ENCODE data around the gene RASSF9.

RASSF9 gene

GRCh38 chr12:85820101-85820500 is 16.1 kb downstream of the RASSF9 start:
- DNase-seq, result no peak

- DNase-seq, result no peak
These were observed 21.5 kb downstream of the RASSF9 start for GRCh38 chr12:85814741-85815140.

GRCh38 chr12:85814071-85814470 is 22.1 kb downstream of the RASSF9 start:
- no peak for DNase-seq

- DNase-seq, result no peak
These were observed 26.7 kb downstream of the RASSF9 start for GRCh38 chr12:85809500-85809899.

DNA sequence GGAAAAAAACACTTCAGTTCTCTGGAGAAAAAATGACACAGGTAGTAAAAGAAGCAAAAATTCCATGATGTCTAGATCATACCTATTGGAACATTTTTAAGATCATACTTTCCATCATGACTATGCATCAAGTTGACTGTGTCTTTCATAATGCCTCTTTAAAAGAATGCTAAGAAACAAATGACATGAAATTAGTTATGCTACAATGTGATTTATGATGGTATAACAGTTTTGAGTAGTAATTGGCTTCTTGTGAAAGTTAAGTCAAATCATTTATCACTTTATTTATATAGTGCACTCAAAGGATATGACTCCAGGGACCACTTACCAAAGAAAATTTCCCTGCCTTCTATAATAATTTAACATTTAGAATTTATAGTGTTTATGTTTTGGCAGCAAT is 28.5 kb downstream of the RASSF9 start:
- DNase-seq, result no peak

DNA sequence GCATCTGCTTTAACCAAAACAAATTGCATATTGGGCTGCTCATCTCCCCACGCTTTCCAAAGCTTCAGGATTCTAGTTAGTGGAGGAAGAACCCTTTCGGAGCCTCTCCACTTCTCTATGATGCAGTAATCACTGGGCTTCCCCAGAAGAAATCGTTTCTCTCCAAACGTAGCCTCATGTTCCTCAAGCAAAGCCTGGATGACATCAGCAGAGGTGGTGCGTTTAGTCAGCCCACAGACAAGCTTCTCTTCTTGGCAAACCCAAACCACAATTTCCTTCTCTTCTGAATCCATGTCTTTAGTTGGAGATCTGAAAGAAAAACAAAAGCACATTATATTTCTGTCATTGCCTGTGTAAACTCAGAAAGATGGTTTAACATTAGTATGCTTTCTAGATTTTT is 30.6 kb downstream of the RASSF9 start:
- no peak for DNase-seq

- DNase-seq, result no peak
These were observed 31.5 kb downstream of the RASSF9 start for GRCh38 chr12:85804663-85805062.

DNA sequence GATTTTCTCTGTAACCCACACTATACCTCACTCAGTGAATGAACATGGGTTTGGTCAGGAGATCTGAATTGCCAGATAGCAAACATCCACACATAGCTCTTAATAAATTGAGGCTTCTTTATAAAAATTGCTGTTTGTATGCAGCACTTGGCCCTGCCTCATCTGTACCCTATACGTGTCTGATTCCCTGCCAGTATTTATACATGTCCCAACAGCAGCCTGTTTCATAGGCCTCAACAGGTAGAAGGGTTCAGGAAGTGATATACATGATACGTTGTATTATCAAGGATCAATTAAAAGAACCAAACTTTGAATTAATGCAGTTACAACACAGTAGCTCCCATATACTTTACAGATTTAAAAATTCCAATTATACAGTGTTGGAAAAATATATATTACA is 32.3 kb downstream of the RASSF9 start:
- no peak for DNase-seq

- DNase-seq, result no peak
These were observed 33.0 kb downstream of the RASSF9 start for GRCh38 chr12:85803231-85803630.

GRCh38 chr12:85798122-85798521 is 38.1 kb downstream of the RASSF9 start:
- no peak for DNase-seq

- no peak for DNase-seq
These were observed 40.2 kb downstream of the RASSF9 start for GRCh38 chr12:85796001-85796400.

DNA sequence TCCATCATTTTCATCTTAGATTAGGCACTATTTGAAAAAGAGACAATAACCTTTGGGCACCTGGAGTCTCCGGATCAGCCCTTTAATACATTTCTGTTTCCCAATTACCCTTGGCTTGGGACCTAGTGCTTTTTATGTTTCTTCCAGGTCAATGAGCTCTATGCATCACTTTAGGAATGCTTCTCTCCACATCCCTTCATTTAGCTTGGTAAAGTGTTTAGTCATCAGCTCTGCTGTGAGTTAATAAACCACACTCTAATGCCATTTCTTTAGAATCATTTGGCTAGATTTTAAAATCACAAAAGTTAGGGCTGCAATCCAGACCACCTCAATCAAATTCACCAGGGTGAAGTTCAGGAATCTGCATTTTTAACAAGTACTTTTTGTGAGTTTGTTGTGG is 41.7 kb downstream of the RASSF9 start:
- no peak for DNase-seq

DNA sequence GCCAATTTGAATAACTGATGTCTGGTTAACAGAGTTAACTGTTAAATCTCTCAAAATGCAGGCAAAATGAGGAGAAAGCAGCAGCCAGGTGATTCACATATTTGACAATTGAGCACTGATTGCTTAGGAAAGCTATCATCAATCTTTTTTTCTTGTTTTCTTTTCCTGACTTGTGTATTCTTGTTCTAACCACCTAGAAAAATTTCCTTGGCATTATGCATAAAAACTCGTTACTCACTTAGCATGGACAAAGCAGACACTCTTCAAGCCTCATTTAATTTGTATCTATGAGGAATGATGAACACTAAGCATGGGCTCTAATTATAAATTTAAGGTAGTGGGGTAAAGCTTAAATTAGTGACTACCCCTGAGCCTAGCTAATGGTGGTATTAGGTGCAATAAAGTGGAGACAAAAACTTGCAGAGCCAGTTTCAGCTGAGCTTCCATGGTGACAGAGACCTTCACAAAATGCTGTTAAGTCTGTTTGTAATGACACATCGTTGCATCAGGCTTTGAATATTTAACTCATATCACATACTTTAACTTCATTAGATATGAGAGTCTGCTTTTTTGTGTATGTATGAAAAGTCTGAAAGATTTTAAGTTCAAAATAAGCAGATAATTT is 52.0 kb downstream of the RASSF9 start:
- no peak for DNase-seq

- DNase-seq, result no peak
These were observed 53.5 kb downstream of the RASSF9 start for GRCh38 chr12:85782711-85783110.

- DNase-seq, result no peak
These were observed 54.4 kb downstream of the RASSF9 start for GRCh38 chr12:85781766-85782165.

DNA sequence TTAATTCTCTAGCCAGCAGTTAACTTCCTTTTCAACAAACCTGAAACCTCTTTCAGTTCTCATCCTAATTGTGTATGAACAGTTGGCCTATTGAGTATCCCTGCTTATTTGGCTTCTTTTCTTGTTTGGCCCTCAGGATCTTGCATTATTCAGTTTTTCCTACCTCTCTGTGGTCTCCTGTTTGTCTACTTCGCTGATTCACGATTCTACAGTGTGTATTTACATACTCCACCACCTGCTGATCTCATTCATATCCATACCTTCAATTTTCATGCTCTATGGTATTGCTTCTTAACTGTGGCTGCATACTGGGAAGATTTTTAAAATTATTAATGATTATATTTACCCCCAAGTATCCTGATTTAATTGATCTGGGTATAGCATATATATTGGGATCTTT is 56.4 kb downstream of the RASSF9 start:
- no peak for DNase-seq

DNA sequence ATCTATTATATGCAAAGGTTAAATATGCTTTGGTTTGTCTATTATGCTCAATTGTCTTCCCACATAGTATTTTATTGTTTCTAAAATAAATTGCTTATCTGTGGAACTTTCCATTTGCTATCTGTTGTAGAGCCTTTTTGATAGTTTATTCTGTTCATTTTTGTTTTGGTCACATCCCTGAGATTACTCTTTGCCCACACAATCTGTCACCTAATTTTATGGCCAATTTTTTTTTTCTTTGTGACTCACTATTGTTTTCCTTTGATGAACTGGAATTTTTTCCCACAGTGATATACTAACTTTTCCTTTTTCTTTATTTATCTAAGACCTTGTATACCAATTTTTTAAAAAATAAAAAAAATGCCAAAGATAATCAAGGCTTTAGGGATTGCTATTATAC is 61.1 kb downstream of the RASSF9 start:
- DNase-seq, result no peak

DNA sequence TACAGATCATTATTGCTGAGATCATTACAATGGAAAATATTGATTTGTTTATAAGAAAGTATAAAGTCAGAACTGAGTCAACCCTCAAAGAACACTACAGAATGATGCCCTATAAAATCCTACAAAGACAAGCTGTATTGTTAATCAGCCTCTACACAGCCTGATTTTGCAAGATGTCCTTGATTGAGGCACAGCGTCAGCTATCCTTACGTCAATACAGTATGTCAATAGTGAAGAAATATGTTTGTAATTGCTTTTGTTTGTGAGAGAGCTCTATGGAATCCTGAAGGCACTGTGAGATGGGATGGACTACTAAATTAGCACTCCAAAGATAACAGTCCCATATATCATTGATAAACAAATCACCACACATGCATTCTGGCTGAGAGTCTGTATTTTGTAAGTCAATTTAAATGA is 70.7 kb downstream of the RASSF9 start:
- DNase-seq, result no peak

DNA sequence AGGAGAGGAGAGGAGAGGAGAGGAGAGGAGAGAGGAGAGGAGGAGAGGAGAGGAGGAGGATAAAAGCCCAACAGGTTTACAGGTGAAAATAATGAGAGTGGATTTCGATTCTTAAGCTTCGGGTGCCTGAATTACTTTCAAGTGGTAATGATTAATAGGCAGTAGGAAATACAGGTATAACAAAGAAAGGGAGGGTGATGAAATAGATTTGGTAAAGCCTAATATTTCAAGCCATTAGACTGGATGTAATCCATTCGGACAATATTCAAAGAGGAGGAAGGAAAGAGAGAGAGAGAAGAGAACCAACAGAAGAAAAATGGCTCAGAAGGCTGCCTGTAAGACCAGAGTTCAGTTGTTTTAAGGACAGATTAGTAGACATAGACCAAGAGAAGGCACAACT is 76.6 kb downstream of the RASSF9 start:
- no peak for DNase-seq

GRCh38 chr12:85759091-85759490 is 77.1 kb downstream of the RASSF9 start:
- no peak for DNase-seq

GRCh38 chr12:85755760-85756159 is 80.4 kb downstream of the RASSF9 start:
- no peak for DNase-seq

Data from stimulated activated CD4-positive, alpha-beta T cell treated with anti-CD3 and anti-CD28 coated beads, Interleukin-2, amount 100 ng/mL, for 48 hours (primary cell).